NB4 (cell line): ENCODE results near the gene MAML2.

ENCODE experiments used
- DNase-seq: peaks from one replicate; pipeline ENCODE4 v3.0.0; 2010; ENCODE audit warnings: low read depth
- H3K4me3 ChIP-seq: one replicate; pipeline ENCODE4 v1.5.1; 2011; ENCODE audit warnings: mild to moderate bottlenecking, low read depth, low read length, moderate library complexity
- CTCF ChIP-seq: IDR thresholded peaks from one replicate; pipeline ENCODE4 v1.5.1; 2012; ENCODE audit warnings: low read depth, low read length
- MAX ChIP-seq: IDR thresholded peaks from 2 replicates; pipeline ENCODE4 v1.6.1; 2011; ENCODE audit warnings: low read depth, low read length
- MYC ChIP-seq: IDR thresholded peaks from 2 replicates; pipeline ENCODE4 v1.6.1; 2011; ENCODE audit warnings: low read depth, low read length
- POLR2A ChIP-seq: IDR thresholded peaks from 2 replicates; pipeline ENCODE4 v1.6.1; 2011; ENCODE audit warnings: mild to moderate bottlenecking; ENCODE audit not compliant: insufficient read length; ENCODE audit errors: extremely low read depth

MAML2 gene

GRCh38 chr11:96200243-96200642 is 142.8 kb downstream of the MAML2 start:
- TF ChIP-seq POLR2A: no peak
- TF ChIP-seq MAX: no peak
- TF ChIP-seq MYC: no peak
- no peak for TF ChIP-seq CTCF
- no peak for DNase-seq
- H3K4me3 ChIP-seq: no peak overlapping the region

GRCh38 chr11:96199563-96200025 is 143.4 kb downstream of the MAML2 start:
- TF ChIP-seq POLR2A (no peak), MYC (no peak), MAX (no peak), CTCF (no peak)
- H3K4me3 ChIP-seq: no peak overlapping the region
- no peak for DNase-seq

- no peak for DNase-seq
- no peak for TF ChIP-seq POLR2A
- no peak for TF ChIP-seq CTCF
- no peak overlapping the region for H3K4me3 ChIP-seq
These were observed 144.9 kb downstream of the MAML2 start for GRCh38 chr11:96197801-96198701.

- H3K4me3 ChIP-seq: no peak overlapping the region
- TF ChIP-seq CTCF: no peak
- TF ChIP-seq POLR2A: no peak
- TF ChIP-seq MAX: no peak
- TF ChIP-seq MYC: no peak
- DNase-seq: no peak
These were observed 145.9 kb downstream of the MAML2 start for GRCh38 chr11:96197103-96197502.

GRCh38 chr11:96196181-96196662 is 146.8 kb downstream of the MAML2 start:
- no peak overlapping the region for H3K4me3 ChIP-seq
- DNase-seq: no peak
- TF ChIP-seq POLR2A (no peak), MYC (no peak), MAX (no peak), CTCF (no peak)
